Measurements from ENCODE around the gene ZNF654.

DNA sequence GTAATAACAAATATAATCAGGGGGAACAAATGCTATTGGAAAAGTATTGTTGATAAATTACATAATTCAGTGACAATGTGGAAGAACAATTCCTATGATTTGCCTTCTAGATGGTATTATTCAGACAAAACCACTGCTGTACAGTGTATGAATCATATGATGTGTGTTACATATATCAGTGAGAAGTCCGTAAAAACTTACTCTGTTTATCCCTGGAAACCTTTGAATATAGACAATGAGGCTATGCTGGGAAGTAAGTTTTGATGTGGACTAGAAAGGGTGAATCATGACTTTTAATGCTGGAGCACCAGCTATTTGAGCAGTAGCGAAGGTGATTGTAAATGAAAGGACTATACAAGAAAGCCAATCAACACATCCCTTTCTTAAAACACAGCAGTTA, 108.6 kb downstream of the ZNF654 start:
- TF ChIP-seq, protein P1, sequence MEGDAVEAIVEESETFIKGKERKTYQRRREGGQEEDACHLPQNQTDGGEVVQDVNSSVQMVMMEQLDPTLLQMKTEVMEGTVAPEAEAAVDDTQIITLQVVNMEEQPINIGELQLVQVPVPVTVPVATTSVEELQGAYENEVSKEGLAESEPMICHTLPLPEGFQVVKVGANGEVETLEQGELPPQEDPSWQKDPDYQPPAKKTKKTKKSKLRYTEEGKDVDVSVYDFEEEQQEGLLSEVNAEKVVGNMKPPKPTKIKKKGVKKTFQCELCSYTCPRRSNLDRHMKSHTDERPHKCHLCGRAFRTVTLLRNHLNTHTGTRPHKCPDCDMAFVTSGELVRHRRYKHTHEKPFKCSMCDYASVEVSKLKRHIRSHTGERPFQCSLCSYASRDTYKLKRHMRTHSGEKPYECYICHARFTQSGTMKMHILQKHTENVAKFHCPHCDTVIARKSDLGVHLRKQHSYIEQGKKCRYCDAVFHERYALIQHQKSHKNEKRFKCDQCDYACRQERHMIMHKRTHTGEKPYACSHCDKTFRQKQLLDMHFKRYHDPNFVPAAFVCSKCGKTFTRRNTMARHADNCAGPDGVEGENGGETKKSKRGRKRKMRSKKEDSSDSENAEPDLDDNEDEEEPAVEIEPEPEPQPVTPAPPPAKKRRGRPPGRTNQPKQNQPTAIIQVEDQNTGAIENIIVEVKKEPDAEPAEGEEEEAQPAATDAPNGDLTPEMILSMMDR (IDR thresholded peaks at IDR 0.05; ENCODE audit: insufficient read depth, low read length), result no peak
- TF ChIP-seq POLR2AphosphoS5 (IDR thresholded peaks at IDR 0.05; ENCODE audit: low read depth) (no peak), SPI1 (IDR thresholded peaks at IDR 0.05; ENCODE audit: borderline replicate concordance, low read depth) (no peak), GABPA (IDR thresholded peaks at IDR 0.05; ENCODE audit: low read depth) (no peak)
